ENCODE data around the gene RSRC1.
"Not testable (repeated sequence)": the region's sequence is repeated elsewhere in the genome, so short reads cannot be mapped to it uniquely, and the experiment has no call there.

The RSRC1 gene

GRCh38 chr3:158339638-158340037, 229.7 kb downstream of the RSRC1 start:
- H3K9me3 ChIP-seq (ENCODE audit: control insufficient read depth in 1 of 2, low read length in 2 of 2): no peaks in the 10 kb centered on the region

GRCh38 chr3:158340951-158341350, 231.1 kb downstream of the RSRC1 start:
- not testable (repeated sequence) for H3K27ac ChIP-seq (ENCODE audit: low read length); H3K4me3 ChIP-seq (ENCODE audit: low read depth in 1 of 2, low read length in 2 of 2); H3K27me3 ChIP-seq (ENCODE audit: low read depth, low read length); H3K36me3 ChIP-seq (ENCODE audit: control insufficient read depth in 1 of 2, insufficient read depth in 2 of 2, low read length in 2 of 2); H3K4me1 ChIP-seq (ENCODE audit: control insufficient read depth in 1 of 2, insufficient read depth in 2 of 2, low read length in 2 of 2); H3K9me3 ChIP-seq (ENCODE audit: control insufficient read depth in 1 of 2, low read length in 2 of 2)

More at GRCh38 chr3:158339638-158340037, 229.7 kb downstream of the RSRC1 start:
- Histone ChIP-seq H3K27ac (ENCODE audit: low read length) (no peak overlapping the region), H3K36me3 (ENCODE audit: control insufficient read depth in 1 of 2, insufficient read depth in 2 of 2, low read length in 2 of 2) (no peaks in the 10 kb centered on the region), H3K4me3 (ENCODE audit: low read depth in 1 of 2, low read length in 2 of 2) (no peak overlapping the region), H3K27me3 (ENCODE audit: low read depth, low read length) (no peaks in the 10 kb centered on the region), H3K4me1 (ENCODE audit: control insufficient read depth in 1 of 2, insufficient read depth in 2 of 2, low read length in 2 of 2) (no peaks in the 10 kb centered on the region)

- Histone ChIP-seq H3K4me3 (ENCODE audit: low read depth in 1 of 2, low read length in 2 of 2) (no peak overlapping the region), H3K9me3 (ENCODE audit: control insufficient read depth in 1 of 2, low read length in 2 of 2) (no peaks in the 10 kb centered on the region), H3K36me3 (ENCODE audit: control insufficient read depth in 1 of 2, insufficient read depth in 2 of 2, low read length in 2 of 2) (no peaks in the 10 kb centered on the region), H3K27ac (ENCODE audit: low read length) (no peak overlapping the region), H3K27me3 (ENCODE audit: low read depth, low read length) (no peaks in the 10 kb centered on the region), H3K4me1 (ENCODE audit: control insufficient read depth in 1 of 2, insufficient read depth in 2 of 2, low read length in 2 of 2) (no peaks in the 10 kb centered on the region)
These were observed 238.1 kb downstream of the RSRC1 start for GRCh38 chr3:158347966-158348365.

- Histone ChIP-seq H3K36me3 (ENCODE audit: control insufficient read depth in 1 of 2, insufficient read depth in 2 of 2, low read length in 2 of 2) (no peaks in the 10 kb centered on the region), H3K4me3 (ENCODE audit: low read depth in 1 of 2, low read length in 2 of 2) (no peak overlapping the region), H3K4me1 (ENCODE audit: control insufficient read depth in 1 of 2, insufficient read depth in 2 of 2, low read length in 2 of 2) (no peaks in the 10 kb centered on the region), H3K9me3 (ENCODE audit: control insufficient read depth in 1 of 2, low read length in 2 of 2) (no peaks in the 10 kb centered on the region), H3K27me3 (ENCODE audit: low read depth, low read length) (no peaks in the 10 kb centered on the region), H3K27ac (ENCODE audit: low read length) (no peak overlapping the region)
These were observed 241.1 kb downstream of the RSRC1 start for GRCh38 chr3:158350971-158351370.

- Histone ChIP-seq H3K4me1 (ENCODE audit: control insufficient read depth in 1 of 2, insufficient read depth in 2 of 2, low read length in 2 of 2) (no peaks in the 10 kb centered on the region), H3K27me3 (ENCODE audit: low read depth, low read length) (no peaks in the 10 kb centered on the region), H3K27ac (ENCODE audit: low read length) (no peak overlapping the region), H3K36me3 (ENCODE audit: control insufficient read depth in 1 of 2, insufficient read depth in 2 of 2, low read length in 2 of 2) (no peaks in the 10 kb centered on the region), H3K9me3 (ENCODE audit: control insufficient read depth in 1 of 2, low read length in 2 of 2) (no peaks in the 10 kb centered on the region), H3K4me3 (ENCODE audit: low read depth in 1 of 2, low read length in 2 of 2) (no peak overlapping the region)
These were observed 242.7 kb downstream of the RSRC1 start for GRCh38 chr3:158352551-158352950.

GRCh38 chr3:158354713-158355112, 244.8 kb downstream of the RSRC1 start:
- Histone ChIP-seq H3K4me3 (ENCODE audit: low read depth in 1 of 2, low read length in 2 of 2) (no peak overlapping the region), H3K9me3 (ENCODE audit: control insufficient read depth in 1 of 2, low read length in 2 of 2) (no peaks in the 10 kb centered on the region), H3K4me1 (ENCODE audit: control insufficient read depth in 1 of 2, insufficient read depth in 2 of 2, low read length in 2 of 2) (no peaks in the 10 kb centered on the region), H3K27ac (ENCODE audit: low read length) (no peak overlapping the region), H3K27me3 (ENCODE audit: low read depth, low read length) (no peaks in the 10 kb centered on the region), H3K36me3 (ENCODE audit: control insufficient read depth in 1 of 2, insufficient read depth in 2 of 2, low read length in 2 of 2) (peaks cover 0 to 2% of the 10 kb centered on the region in 2 donors)

- Histone ChIP-seq H3K4me1 (ENCODE audit: control insufficient read depth in 1 of 2, insufficient read depth in 2 of 2, low read length in 2 of 2) (no peaks in the 10 kb centered on the region), H3K36me3 (ENCODE audit: control insufficient read depth in 1 of 2, insufficient read depth in 2 of 2, low read length in 2 of 2) (peaks cover 0 to 5% of the 10 kb centered on the region in 2 donors), H3K4me3 (ENCODE audit: low read depth in 1 of 2, low read length in 2 of 2) (no peak overlapping the region), H3K27me3 (ENCODE audit: low read depth, low read length) (no peaks in the 10 kb centered on the region), H3K9me3 (ENCODE audit: control insufficient read depth in 1 of 2, low read length in 2 of 2) (no peaks in the 10 kb centered on the region), H3K27ac (ENCODE audit: low read length) (no peak overlapping the region)
These were observed 246.0 kb downstream of the RSRC1 start for GRCh38 chr3:158355623-158356588.

- Histone ChIP-seq H3K36me3 (ENCODE audit: control insufficient read depth in 1 of 2, insufficient read depth in 2 of 2, low read length in 2 of 2) (peaks cover 0 to 5% of the 10 kb centered on the region in 2 donors), H3K27ac (ENCODE audit: low read length) (no peak overlapping the region), H3K4me1 (ENCODE audit: control insufficient read depth in 1 of 2, insufficient read depth in 2 of 2, low read length in 2 of 2) (no peaks in the 10 kb centered on the region), H3K27me3 (ENCODE audit: low read depth, low read length) (no peaks in the 10 kb centered on the region), H3K4me3 (ENCODE audit: low read depth in 1 of 2, low read length in 2 of 2) (no peak overlapping the region), H3K9me3 (ENCODE audit: control insufficient read depth in 1 of 2, low read length in 2 of 2) (no peaks in the 10 kb centered on the region)
These were observed 249.4 kb downstream of the RSRC1 start for GRCh38 chr3:158359339-158359738.

GRCh38 chr3:158360756-158361448, 251.0 kb downstream of the RSRC1 start:
- H3K27me3 ChIP-seq (ENCODE audit: low read depth, low read length): no peaks in the 10 kb centered on the region
- H3K4me1 ChIP-seq (ENCODE audit: control insufficient read depth in 1 of 2, insufficient read depth in 2 of 2, low read length in 2 of 2): no peaks in the 10 kb centered on the region
- no peaks in the 10 kb centered on the region for H3K9me3 ChIP-seq (ENCODE audit: control insufficient read depth in 1 of 2, low read length in 2 of 2)
- peaks cover 0 to 5% of the 10 kb centered on the region in 2 donors for H3K36me3 ChIP-seq (ENCODE audit: control insufficient read depth in 1 of 2, insufficient read depth in 2 of 2, low read length in 2 of 2)
- H3K4me3 ChIP-seq (ENCODE audit: low read depth in 1 of 2, low read length in 2 of 2): no peak overlapping the region
- no peak overlapping the region for H3K27ac ChIP-seq (ENCODE audit: low read length)

- H3K27me3 ChIP-seq (ENCODE audit: low read depth, low read length): no peaks in the 10 kb centered on the region
- H3K4me3 ChIP-seq (ENCODE audit: low read depth in 1 of 2, low read length in 2 of 2): no peak overlapping the region
- no peaks in the 10 kb centered on the region for H3K36me3 ChIP-seq (ENCODE audit: control insufficient read depth in 1 of 2, insufficient read depth in 2 of 2, low read length in 2 of 2)
- no peaks in the 10 kb centered on the region for H3K9me3 ChIP-seq (ENCODE audit: control insufficient read depth in 1 of 2, low read length in 2 of 2)
- no peaks in the 10 kb centered on the region for H3K4me1 ChIP-seq (ENCODE audit: control insufficient read depth in 1 of 2, insufficient read depth in 2 of 2, low read length in 2 of 2)
- no peak overlapping the region for H3K27ac ChIP-seq (ENCODE audit: low read length)
These were observed 258.4 kb downstream of the RSRC1 start for GRCh38 chr3:158368271-158368670.

GRCh38 chr3:158369279-158369678, 259.4 kb downstream of the RSRC1 start:
- no peak overlapping the region for H3K4me3 ChIP-seq (ENCODE audit: low read depth in 1 of 2, low read length in 2 of 2)
- no peaks in the 10 kb centered on the region for H3K36me3 ChIP-seq (ENCODE audit: control insufficient read depth in 1 of 2, insufficient read depth in 2 of 2, low read length in 2 of 2)
- H3K9me3 ChIP-seq (ENCODE audit: control insufficient read depth in 1 of 2, low read length in 2 of 2): no peaks in the 10 kb centered on the region
- H3K27ac ChIP-seq (ENCODE audit: low read length): no peak overlapping the region
- no peaks in the 10 kb centered on the region for H3K4me1 ChIP-seq (ENCODE audit: control insufficient read depth in 1 of 2, insufficient read depth in 2 of 2, low read length in 2 of 2)
- H3K27me3 ChIP-seq (ENCODE audit: low read depth, low read length): no peaks in the 10 kb centered on the region
